K562 (cell line): ENCODE results near the gene ZNF487. TPM values are rescaled to one million over a fixed set of nuclear protein-coding genes. Genes with fewer than 3 reads are reported as not detected.
A peak's percentile ranks its signal among the peaks of the same experiment; 100 is the strongest.

Experiments
- BCOR ChIP-seq: fragments of 450-650 bp; IDR thresholded peaks from 2 replicates; pipeline ENCODE4 v1.6.1; 2016
- CCNT2 ChIP-seq: IDR thresholded peaks from 2 replicates; pipeline ENCODE4 v1.6.1; 2011; ENCODE audit warnings: borderline replicate concordance, low read depth, mild to moderate bottlenecking, moderate library complexity, mixed read lengths, low read length; ENCODE audit not compliant: insufficient read length; ENCODE audit errors: extremely low read depth
- ELF2 ChIP-seq: fragments of 250-450 bp; sonication (Bioruptor Pico); IDR thresholded peaks from 2 replicates; pipeline ENCODE4 v1.5.0; 2021; ENCODE audit warnings: mild to moderate bottlenecking
- EP400 ChIP-seq: fragments of 450-650 bp; IDR thresholded peaks from 2 replicates; pipeline ENCODE4 v1.6.1; 2017; ENCODE audit warnings: antibody characterized with exemption, mild to moderate bottlenecking, moderate library complexity
- HNRNPK ChIP-seq: fragments of 200-400 bp; formaldehyde crosslinking; IDR thresholded peaks from one replicate; pipeline ENCODE4 v1.6.1; 2018; ENCODE audit warnings: mild to moderate bottlenecking, low read depth, low read length; ENCODE audit not compliant: poor library complexity, severe bottlenecking
- MEF2A ChIP-seq: IDR thresholded peaks from 2 replicates; pipeline ENCODE4 v1.6.1; 2011; ENCODE audit warnings: low read depth, mild to moderate bottlenecking, low read length, moderate library complexity; ENCODE audit not compliant: control insufficient read depth
- NCOR1 ChIP-seq: fragments of 450-650 bp; IDR thresholded peaks from 2 replicates; pipeline ENCODE4 v1.6.1; 2016; ENCODE audit warnings: mild to moderate bottlenecking, moderate library complexity
- PHF20 ChIP-seq: fragments of 450-650 bp; IDR thresholded peaks from 2 replicates; pipeline ENCODE4 v1.6.1; 2018; ENCODE audit not compliant: partially characterized antibody
- POLR2AphosphoS2 ChIP-seq: IDR thresholded peaks from 2 replicates; pipeline ENCODE4 v1.6.1; 2012; ENCODE audit warnings: low read length, improper control_type of control experiment
- POLR3G ChIP-seq: IDR thresholded peaks from 2 replicates; pipeline ENCODE4 v1.6.1; 2011; ENCODE audit not compliant: insufficient read length, insufficient replicate concordance; ENCODE audit errors: extremely low read depth
- PRMT5 ChIP-seq: sonication (generic); formaldehyde crosslinking; IDR thresholded peaks from 2 replicates; pipeline ENCODE4 v1.5.0; 2020; ENCODE audit warnings: missing genetic modification reagents
- PTBP1 ChIP-seq: fragments of 200-400 bp; formaldehyde crosslinking; IDR thresholded peaks from 2 replicates; pipeline ENCODE4 v1.6.1; 2017; ENCODE audit warnings: low read depth, low read length
- RBM17 ChIP-seq: fragments of 200-400 bp; formaldehyde crosslinking; IDR thresholded peaks from 2 replicates; pipeline ENCODE4 v1.6.1; 2017; ENCODE audit warnings: low read depth, mild to moderate bottlenecking, low read length, borderline replicate concordance
- SIN3B ChIP-seq: fragments of 450-650 bp; IDR thresholded peaks from 2 replicates; pipeline ENCODE4 v1.6.1; 2017; ENCODE audit warnings: low read depth, mild to moderate bottlenecking, moderate library complexity
- SP2 ChIP-seq: IDR thresholded peaks from 2 replicates; pipeline ENCODE4 v1.6.1; 2011; ENCODE audit warnings: mild to moderate bottlenecking, low read depth, low read length, moderate library complexity; ENCODE audit not compliant: poor library complexity, severe bottlenecking; ENCODE audit errors: extremely low read depth
- TCF7L2 ChIP-seq: fragments of 150-350 bp; IDR thresholded peaks from 2 replicates; pipeline ENCODE4 v1.6.1; 2016; ENCODE audit warnings: low read depth, mild to moderate bottlenecking, low read length, moderate library complexity
- ZFPM2 ChIP-seq: fragments of 250-450 bp; sonication (Bioruptor Pico); IDR thresholded peaks from 2 replicates; pipeline ENCODE4 v1.5.1; 2022; ENCODE audit warnings: mild to moderate bottlenecking
- ZNF12 ChIP-seq: sonication (generic); formaldehyde crosslinking; IDR thresholded peaks from 2 replicates; pipeline ENCODE4 v1.4.0; 2020; ENCODE audit warnings: mild to moderate bottlenecking, missing genetic modification reagents
- polyA plus RNA-seq, 8 experiments: library from polyadenylated mRNA; depleted of rRNA in 4 of 8; stranded (reverse) in 5 of 8; unstranded in 3 of 8; fragments of >200 nt; fragmentation: Nextera tagmentation in 2 of 8; fragmentation: Illumina TruSeq in 1 of 8; extraction: Ambion mirVana in 2 of 8; extraction: Trizol in 1 of 8; gene quantifications; 2 replicates each; pipeline versions ENCODE4 v1.2.1 to v1.2.3, GENCODE V29; 2011 to 2014; ENCODE audit warnings: inconsistent platforms in 1 of 8, missing spikeins in 1 of 8
- total RNA-seq, 7 experiments: library from RNA; depleted of rRNA in 6 of 7; stranded (reverse); fragments of >200 nt in 6 of 7; fragmentation: Illumina TruSeq in 2 of 7; extraction: Trizol in 2 of 7; gene quantifications; 2 replicates each; pipeline versions ENCODE4 v1.2.1 to v1.2.3, GENCODE V29; 2011 to 2021; ENCODE audit warnings: low replicate concordance in 1 of 7
- TF ChIP-seq, protein P1 (sequence below): sonication (generic); formaldehyde crosslinking; IDR thresholded peaks from 2 replicates; pipeline ENCODE4 v1.8.1; 2023; ENCODE audit warnings: mild to moderate bottlenecking, missing genetic modification reagents
- TF ChIP-seq, protein P2 (sequence below): sonication (generic); formaldehyde crosslinking; IDR thresholded peaks from 2 replicates; pipeline ENCODE4 v1.8.0; 2022; ENCODE audit warnings: mild to moderate bottlenecking, missing genetic modification reagents
- TF ChIP-seq, protein P3 (sequence below), 2 experiments: fragments of 200-800 bp in 1 of 2; sonication (Bioruptor generic) in 1 of 2; sonication (generic) in 1 of 2; formaldehyde crosslinking in 1 of 2; IDR thresholded peaks in 1 of 2; conservative IDR thresholded peaks in 1 of 2; 2 replicates each; pipeline versions ENCODE4 v1.5.0 to v1.6.1; 2016 to 2020; ENCODE audit warnings: missing compliant biosample characterization in 1 of 2, missing genetic modification characterization in 1 of 2, missing genetic modification reagents in 1 of 2
- TF ChIP-seq, protein P4 (sequence below): fragments of 450-650 bp; IDR thresholded peaks from 2 replicates; pipeline ENCODE4 v1.6.1; 2017; ENCODE audit warnings: antibody characterized with exemption

Gene ZNF487
- total and polyA plus RNA-seq, 9 of the 15 experiments (the other 6 are each of a cell fraction or from before 2014, with no cell fraction given) = 1.9 to 6.5 (median 4.2) TPM

DNA sequence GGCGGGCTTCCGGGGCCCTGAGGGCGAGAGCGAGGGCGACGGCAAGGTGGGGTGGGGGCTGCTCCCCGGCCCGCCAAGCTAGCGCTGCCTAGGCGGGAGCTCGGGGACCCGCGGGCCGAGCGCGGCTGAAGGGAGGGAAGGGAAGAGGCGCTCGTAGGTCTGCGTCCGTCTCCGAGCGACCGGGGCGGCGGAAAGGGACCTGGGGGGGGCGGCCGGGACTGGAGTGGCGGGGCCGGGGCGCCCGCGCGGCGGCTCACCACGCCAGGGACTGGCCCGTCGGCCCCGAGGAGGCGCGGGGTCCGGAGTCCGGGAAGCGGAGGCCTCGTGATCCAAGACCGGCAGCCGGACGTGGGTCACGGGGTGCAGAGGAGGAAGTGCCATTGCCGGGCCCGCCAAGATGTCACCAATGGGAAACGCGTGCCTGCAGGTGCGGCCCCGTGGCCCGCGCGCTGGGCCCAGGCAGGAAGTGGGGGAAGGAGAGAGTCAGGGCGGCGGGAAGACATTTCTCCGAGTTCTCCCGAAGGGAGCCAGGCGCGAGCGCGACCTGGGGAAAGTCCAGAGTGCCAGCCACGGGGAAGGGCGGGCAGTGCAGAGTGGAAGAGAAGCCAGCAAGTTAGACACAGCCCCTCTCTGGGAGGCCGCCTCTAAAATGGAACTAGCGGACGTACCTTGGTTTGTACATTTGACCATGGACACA, 39.8 kb upstream of the ZNF487 start (continued):
- TF ChIP-seq RBM17 (no peak), SIN3B (peak; percentile 26; the same call in 1 of the 2 replicates), ZFPM2 (CRISPR knock-in tag) (peak; percentile 27; the same call in 1 of the 2 replicates), POLR3G (no peak), ELF2 (peak; percentile 92), PRMT5 (CRISPR knock-in tag) (no peak), EP400 (peak; percentile 95), PHF20 (peak; percentile 61), TCF7L2 (no peak), CCNT2 (peak; percentile 96), MEF2A (no peak), NCOR1 (peak; percentile 48; the same call in 1 of the 2 replicates), POLR2AphosphoS2 (0 out of 2 replicates have a peak, but pooled peaks have one; percentile 63), ZNF12 (CRISPR knock-in tag) (no peak), HNRNPK (peak; percentile 99), BCOR (peak; percentile 77), SP2 (no peak), PTBP1 (no peak)
- TF ChIP-seq, protein P1, sequence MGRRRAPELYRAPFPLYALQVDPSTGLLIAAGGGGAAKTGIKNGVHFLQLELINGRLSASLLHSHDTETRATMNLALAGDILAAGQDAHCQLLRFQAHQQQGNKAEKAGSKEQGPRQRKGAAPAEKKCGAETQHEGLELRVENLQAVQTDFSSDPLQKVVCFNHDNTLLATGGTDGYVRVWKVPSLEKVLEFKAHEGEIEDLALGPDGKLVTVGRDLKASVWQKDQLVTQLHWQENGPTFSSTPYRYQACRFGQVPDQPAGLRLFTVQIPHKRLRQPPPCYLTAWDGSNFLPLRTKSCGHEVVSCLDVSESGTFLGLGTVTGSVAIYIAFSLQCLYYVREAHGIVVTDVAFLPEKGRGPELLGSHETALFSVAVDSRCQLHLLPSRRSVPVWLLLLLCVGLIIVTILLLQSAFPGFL (CRISPR knock-in tag) = no peak
- TF ChIP-seq, protein P2, sequence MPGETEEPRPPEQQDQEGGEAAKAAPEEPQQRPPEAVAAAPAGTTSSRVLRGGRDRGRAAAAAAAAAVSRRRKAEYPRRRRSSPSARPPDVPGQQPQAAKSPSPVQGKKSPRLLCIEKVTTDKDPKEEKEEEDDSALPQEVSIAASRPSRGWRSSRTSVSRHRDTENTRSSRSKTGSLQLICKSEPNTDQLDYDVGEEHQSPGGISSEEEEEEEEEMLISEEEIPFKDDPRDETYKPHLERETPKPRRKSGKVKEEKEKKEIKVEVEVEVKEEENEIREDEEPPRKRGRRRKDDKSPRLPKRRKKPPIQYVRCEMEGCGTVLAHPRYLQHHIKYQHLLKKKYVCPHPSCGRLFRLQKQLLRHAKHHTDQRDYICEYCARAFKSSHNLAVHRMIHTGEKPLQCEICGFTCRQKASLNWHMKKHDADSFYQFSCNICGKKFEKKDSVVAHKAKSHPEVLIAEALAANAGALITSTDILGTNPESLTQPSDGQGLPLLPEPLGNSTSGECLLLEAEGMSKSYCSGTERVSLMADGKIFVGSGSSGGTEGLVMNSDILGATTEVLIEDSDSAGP = no peak
- TF ChIP-seq, protein P3, sequence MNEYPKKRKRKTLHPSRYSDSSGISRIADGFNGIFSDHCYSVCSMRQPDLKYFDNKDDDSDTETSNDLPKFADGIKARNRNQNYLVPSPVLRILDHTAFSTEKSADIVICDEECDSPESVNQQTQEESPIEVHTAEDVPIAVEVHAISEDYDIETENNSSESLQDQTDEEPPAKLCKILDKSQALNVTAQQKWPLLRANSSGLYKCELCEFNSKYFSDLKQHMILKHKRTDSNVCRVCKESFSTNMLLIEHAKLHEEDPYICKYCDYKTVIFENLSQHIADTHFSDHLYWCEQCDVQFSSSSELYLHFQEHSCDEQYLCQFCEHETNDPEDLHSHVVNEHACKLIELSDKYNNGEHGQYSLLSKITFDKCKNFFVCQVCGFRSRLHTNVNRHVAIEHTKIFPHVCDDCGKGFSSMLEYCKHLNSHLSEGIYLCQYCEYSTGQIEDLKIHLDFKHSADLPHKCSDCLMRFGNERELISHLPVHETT (CRISPR knock-in tag; conservative IDR thresholded peaks at IDR 0.05 in 1 of 2, IDR thresholded peaks at IDR 0.05 in 1 of 2) = peak in 1 of 2 experiments; percentile 99; a peak in 2 of 4 replicates
- TF ChIP-seq, protein P4, sequence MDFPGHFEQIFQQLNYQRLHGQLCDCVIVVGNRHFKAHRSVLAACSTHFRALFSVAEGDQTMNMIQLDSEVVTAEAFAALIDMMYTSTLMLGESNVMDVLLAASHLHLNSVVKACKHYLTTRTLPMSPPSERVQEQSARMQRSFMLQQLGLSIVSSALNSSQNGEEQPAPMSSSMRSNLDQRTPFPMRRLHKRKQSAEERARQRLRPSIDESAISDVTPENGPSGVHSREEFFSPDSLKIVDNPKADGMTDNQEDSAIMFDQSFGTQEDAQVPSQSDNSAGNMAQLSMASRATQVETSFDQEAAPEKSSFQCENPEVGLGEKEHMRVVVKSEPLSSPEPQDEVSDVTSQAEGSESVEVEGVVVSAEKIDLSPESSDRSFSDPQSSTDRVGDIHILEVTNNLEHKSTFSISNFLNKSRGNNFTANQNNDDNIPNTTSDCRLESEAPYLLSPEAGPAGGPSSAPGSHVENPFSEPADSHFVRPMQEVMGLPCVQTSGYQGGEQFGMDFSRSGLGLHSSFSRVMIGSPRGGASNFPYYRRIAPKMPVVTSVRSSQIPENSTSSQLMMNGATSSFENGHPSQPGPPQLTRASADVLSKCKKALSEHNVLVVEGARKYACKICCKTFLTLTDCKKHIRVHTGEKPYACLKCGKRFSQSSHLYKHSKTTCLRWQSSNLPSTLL = no peak
